ENCODE measurements around the gene CPHXL. TPM values are rescaled to one million over a fixed set of nuclear protein-coding genes. Genes with fewer than 3 reads are reported as not detected.

CPHXL gene
- total and polyA plus RNA-seq, 9 donors = not detected

- Histone ChIP-seq H3K27me3 (ENCODE audit: control insufficient read depth, insufficient read depth, low read length) (no peaks in the 10 kb centered on the region), H3K4me3 (ENCODE audit: low read length) (no peak overlapping the region), H3K27ac (ENCODE audit: low read length) (no peak overlapping the region), H3K36me3 (ENCODE audit: control insufficient read depth, insufficient read depth, low read length) (no peaks in the 10 kb centered on the region), H3K4me1 (ENCODE audit: control insufficient read depth, insufficient read depth, low read length) (no peaks in the 10 kb centered on the region), H3K9me3 (replicated peaks; ENCODE audit: control insufficient read depth, low read depth, low read length) (peaks cover 12% of the 10 kb centered on the region)
- DNase-seq = no peak
- WGBS (ENCODE audit: insufficient coverage) = no CpG with 5 or more reads among the region's 2 CpGs
Measured at GRCh38 chr16:75710344-75710743, 15.9 kb downstream of the CPHXL start.

GRCh38 chr16:75703306-75703705 lies 23.0 kb downstream of the CPHXL start:
- Histone ChIP-seq H3K4me3 (ENCODE audit: low read length) (no peak overlapping the region), H3K4me1 (ENCODE audit: control insufficient read depth, insufficient read depth, low read length) (no peaks in the 10 kb centered on the region), H3K9me3 (replicated peaks; ENCODE audit: control insufficient read depth, low read depth, low read length) (no peaks in the 10 kb centered on the region), H3K27ac (ENCODE audit: low read length) (no peak overlapping the region), H3K36me3 (ENCODE audit: control insufficient read depth, insufficient read depth, low read length) (no peaks in the 10 kb centered on the region), H3K27me3 (ENCODE audit: control insufficient read depth, insufficient read depth, low read length) (no peaks in the 10 kb centered on the region)
- DNase-seq = no peak
- WGBS (ENCODE audit: insufficient coverage) = 89% methylated on average over 4 of the region's 4 CpGs

GRCh38 chr16:75702242-75702641 lies 24.0 kb downstream of the CPHXL start:
- WGBS (ENCODE audit: insufficient coverage) = no CpG with 5 or more reads among the region's 2 CpGs
- no peak overlapping the region for H3K27ac ChIP-seq (ENCODE audit: low read length)
- no peaks in the 10 kb centered on the region for H3K4me1 ChIP-seq (ENCODE audit: control insufficient read depth, insufficient read depth, low read length)
- no peaks in the 10 kb centered on the region for H3K36me3 ChIP-seq (ENCODE audit: control insufficient read depth, insufficient read depth, low read length)
- no peaks in the 10 kb centered on the region for H3K9me3 ChIP-seq (replicated peaks; ENCODE audit: control insufficient read depth, low read depth, low read length)
- H3K4me3 ChIP-seq (ENCODE audit: low read length) = no peak overlapping the region
- H3K27me3 ChIP-seq (ENCODE audit: control insufficient read depth, insufficient read depth, low read length) = no peaks in the 10 kb centered on the region
- no peak for DNase-seq

GRCh38 chr16:75701361-75701760 lies 24.9 kb downstream of the CPHXL start, which contains the start of gene DUXB:
TSS of gene DUXB (minus strand) at chr16:75701461. CDS start at chr16:75701418, 43 bp downstream.
- no peaks in the 10 kb centered on the region for H3K27me3 ChIP-seq (ENCODE audit: control insufficient read depth, insufficient read depth, low read length)
- no peaks in the 10 kb centered on the region for H3K36me3 ChIP-seq (ENCODE audit: control insufficient read depth, insufficient read depth, low read length)
- WGBS (ENCODE audit: insufficient coverage) = 80% methylated on average over 1 of the region's 5 CpGs
- H3K27ac ChIP-seq (ENCODE audit: low read length) = no peak within 1 kb of the TSS
- H3K9me3 ChIP-seq (replicated peaks; ENCODE audit: control insufficient read depth, low read depth, low read length) = no peaks in the 10 kb centered on the region
- DNase-seq = no peak
- no peak within 1 kb of the TSS for H3K4me3 ChIP-seq (ENCODE audit: low read length)
- H3K4me1 ChIP-seq (ENCODE audit: control insufficient read depth, insufficient read depth, low read length) = no peaks in the 10 kb centered on the region

GRCh38 chr16:75697571-75697970 lies 28.7 kb downstream of the CPHXL start:
- DNase-seq = no peak

GRCh38 chr16:75695708-75696107 lies 30.6 kb downstream of the CPHXL start:
- no peaks in the 10 kb centered on the region for H3K9me3 ChIP-seq (replicated peaks; ENCODE audit: control insufficient read depth, low read depth, low read length)
- H3K4me1 ChIP-seq (ENCODE audit: control insufficient read depth, insufficient read depth, low read length) = no peaks in the 10 kb centered on the region
- no peak for DNase-seq
- no peaks in the 10 kb centered on the region for H3K36me3 ChIP-seq (ENCODE audit: control insufficient read depth, insufficient read depth, low read length)
- 90% methylated on average over 4 of the region's 6 CpGs for WGBS (ENCODE audit: insufficient coverage)
- H3K4me3 ChIP-seq (ENCODE audit: low read length) = no peak overlapping the region
- H3K27me3 ChIP-seq (ENCODE audit: control insufficient read depth, insufficient read depth, low read length) = no peaks in the 10 kb centered on the region
- no peak overlapping the region for H3K27ac ChIP-seq (ENCODE audit: low read length)

More at GRCh38 chr16:75697571-75697970, 28.7 kb downstream of the CPHXL start:
- no peaks in the 10 kb centered on the region for H3K4me1 ChIP-seq (ENCODE audit: control insufficient read depth, insufficient read depth, low read length)
- no peaks in the 10 kb centered on the region for H3K36me3 ChIP-seq (ENCODE audit: control insufficient read depth, insufficient read depth, low read length)
- no peak overlapping the region for H3K4me3 ChIP-seq (ENCODE audit: low read length)
- WGBS (ENCODE audit: insufficient coverage) = 81% methylated on average over 2 of the region's 5 CpGs
- no peaks in the 10 kb centered on the region for H3K27me3 ChIP-seq (ENCODE audit: control insufficient read depth, insufficient read depth, low read length)
- H3K9me3 ChIP-seq (replicated peaks; ENCODE audit: control insufficient read depth, low read depth, low read length) = no peaks in the 10 kb centered on the region
- H3K27ac ChIP-seq (ENCODE audit: low read length) = no peak overlapping the region

- Histone ChIP-seq H3K4me3 (ENCODE audit: low read length) (no peak overlapping the region), H3K27ac (ENCODE audit: low read length) (no peak overlapping the region), H3K4me1 (ENCODE audit: control insufficient read depth, insufficient read depth, low read length) (no peaks in the 10 kb centered on the region), H3K27me3 (ENCODE audit: control insufficient read depth, insufficient read depth, low read length) (no peaks in the 10 kb centered on the region), H3K36me3 (ENCODE audit: control insufficient read depth, insufficient read depth, low read length) (no peaks in the 10 kb centered on the region), H3K9me3 (replicated peaks; ENCODE audit: control insufficient read depth, low read depth, low read length) (peaks cover 3% of the 10 kb centered on the region)
- DNase-seq = no peak
Measured at GRCh38 chr16:75687361-75687760, 38.9 kb downstream of the CPHXL start.

GRCh38 chr16:75682308-75682707 lies 44.0 kb downstream of the CPHXL start:
- Histone ChIP-seq H3K4me3 (ENCODE audit: low read length) (no peak overlapping the region), H3K36me3 (ENCODE audit: control insufficient read depth, insufficient read depth, low read length) (no peaks in the 10 kb centered on the region), H3K27me3 (ENCODE audit: control insufficient read depth, insufficient read depth, low read length) (no peaks in the 10 kb centered on the region), H3K27ac (ENCODE audit: low read length) (no peak overlapping the region), H3K4me1 (ENCODE audit: control insufficient read depth, insufficient read depth, low read length) (no peaks in the 10 kb centered on the region), H3K9me3 (replicated peaks; ENCODE audit: control insufficient read depth, low read depth, low read length) (peaks cover 3% of the 10 kb centered on the region)
- DNase-seq = no peak
- WGBS (ENCODE audit: insufficient coverage) = 94% methylated on average over 14 of the region's 14 CpGs

- H3K36me3 ChIP-seq (ENCODE audit: control insufficient read depth, insufficient read depth, low read length) = no peaks in the 10 kb centered on the region
- H3K27me3 ChIP-seq (ENCODE audit: control insufficient read depth, insufficient read depth, low read length) = no peaks in the 10 kb centered on the region
- no peak for DNase-seq
- H3K27ac ChIP-seq (ENCODE audit: low read length) = no peak overlapping the region
- peaks cover 2% of the 10 kb centered on the region for H3K9me3 ChIP-seq (replicated peaks; ENCODE audit: control insufficient read depth, low read depth, low read length)
- no peak overlapping the region for H3K4me3 ChIP-seq (ENCODE audit: low read length)
- 81% methylated on average over 3 of the region's 5 CpGs for WGBS (ENCODE audit: insufficient coverage)
- no peaks in the 10 kb centered on the region for H3K4me1 ChIP-seq (ENCODE audit: control insufficient read depth, insufficient read depth, low read length)
Measured at GRCh38 chr16:75679366-75679765, 46.9 kb downstream of the CPHXL start.

- no peaks in the 10 kb centered on the region for H3K36me3 ChIP-seq (ENCODE audit: control insufficient read depth, insufficient read depth, low read length)
- H3K9me3 ChIP-seq (replicated peaks; ENCODE audit: control insufficient read depth, low read depth, low read length) = no peaks in the 10 kb centered on the region
- no peak within 1 kb of the TSS for H3K27ac ChIP-seq (ENCODE audit: low read length)
- WGBS (ENCODE audit: insufficient coverage) = 74% methylated on average over 2 of the region's 4 CpGs
- H3K4me1 ChIP-seq (ENCODE audit: control insufficient read depth, insufficient read depth, low read length) = no peaks in the 10 kb centered on the region
- H3K27me3 ChIP-seq (ENCODE audit: control insufficient read depth, insufficient read depth, low read length) = no peaks in the 10 kb centered on the region
- no peak within 1 kb of the TSS for H3K4me3 ChIP-seq (ENCODE audit: low read length)
- no peak for DNase-seq
Measured at GRCh38 chr16:75676909-75677308, 49.4 kb downstream of the CPHXL start, which contains the start of gene CPHXL2. TSS of gene CPHXL2 (minus strand) at chr16:75677009. CDS start at chr16:75676999, 10 bp downstream.

- no peaks in the 10 kb centered on the region for H3K4me1 ChIP-seq (ENCODE audit: control insufficient read depth, insufficient read depth, low read length)
- H3K27me3 ChIP-seq (ENCODE audit: control insufficient read depth, insufficient read depth, low read length) = no peaks in the 10 kb centered on the region
- no peaks in the 10 kb centered on the region for H3K9me3 ChIP-seq (replicated peaks; ENCODE audit: control insufficient read depth, low read depth, low read length)
- no peak for DNase-seq
- H3K4me3 ChIP-seq (ENCODE audit: low read length) = no peak overlapping the region
- no peaks in the 10 kb centered on the region for H3K36me3 ChIP-seq (ENCODE audit: control insufficient read depth, insufficient read depth, low read length)
- no peak overlapping the region for H3K27ac ChIP-seq (ENCODE audit: low read length)
Measured at GRCh38 chr16:75667503-75667902, 58.8 kb downstream of the CPHXL start.

Data from muscle of leg (tissue), 11 donors.